ENCODE results near the gene NF2.

DNA sequence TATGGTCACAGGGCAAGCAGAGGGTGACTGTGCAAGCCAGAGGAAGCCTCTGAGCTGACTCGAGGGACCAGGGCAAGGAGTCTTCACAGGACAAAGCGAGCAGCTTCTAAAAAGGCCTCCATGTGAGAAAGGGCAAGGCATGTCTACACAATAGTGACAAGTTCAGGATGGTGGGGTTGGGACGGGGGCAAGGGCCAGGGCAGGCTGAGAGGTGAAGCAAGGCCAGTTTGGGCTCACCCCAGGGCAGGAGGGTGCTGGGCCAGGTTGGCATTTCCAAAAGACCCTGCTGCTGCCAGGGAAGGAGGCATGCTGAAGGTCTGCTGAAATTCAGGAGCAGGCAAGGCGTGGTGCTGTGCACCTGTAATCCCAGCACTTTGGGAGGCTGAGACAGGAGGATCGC lies 104.0 kb downstream of the NF2 start:
- TF ChIP-seq POLR2AphosphoS5 (IDR thresholded peaks at IDR 0.05; ENCODE audit: low read depth, low read length) (no peak), POLR2A (IDR thresholded peaks at IDR 0.05; ENCODE audit: low read depth, low read length) (no peak), SPI1 (IDR thresholded peaks at IDR 0.05; ENCODE audit: low read depth, low read length) (no peak), TAF1 (IDR thresholded peaks at IDR 0.05; ENCODE audit: low read depth, low read length) (no peak), POU2F2 (IDR thresholded peaks at IDR 0.05; ENCODE audit: low read depth, low read length) (no peak), PAX5 (IDR thresholded peaks at IDR 0.05; ENCODE audit: insufficient read depth, low read length, severe bottlenecking) (no peak)
